NCI-H524 (cell line): Measurements from ENCODE around the gene PLCG1.

Source experiments
- DNase-seq, 2 experiments: peaks; one replicate each; lab custom pipeline; 2025; lab: John Stamatoyannopoulos, UW

Gene PLCG1

DNA sequence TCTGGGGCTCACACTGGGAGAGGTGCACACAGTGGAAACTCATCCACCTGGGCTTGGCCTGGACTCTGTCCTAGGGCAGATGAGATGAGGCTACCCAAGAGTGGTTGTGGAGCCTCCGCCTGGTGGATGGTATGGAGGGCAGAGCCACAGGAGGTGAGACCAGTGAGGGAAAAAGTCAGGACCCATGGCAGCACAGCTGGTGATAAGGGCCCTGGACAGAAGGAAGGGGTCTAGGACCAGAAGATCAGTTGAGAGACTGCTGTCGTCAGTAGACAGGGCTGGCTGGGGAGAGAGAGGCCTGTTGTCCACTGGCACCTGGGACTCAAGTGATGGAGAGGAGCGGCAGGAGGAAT is 29.8 kb downstream of the PLCG1 start:
- DNase-seq: no peak

GRCh38 chr20:41167481-41168253 is 30.3 kb downstream of the PLCG1 start:
- no peak for DNase-seq

DNA sequence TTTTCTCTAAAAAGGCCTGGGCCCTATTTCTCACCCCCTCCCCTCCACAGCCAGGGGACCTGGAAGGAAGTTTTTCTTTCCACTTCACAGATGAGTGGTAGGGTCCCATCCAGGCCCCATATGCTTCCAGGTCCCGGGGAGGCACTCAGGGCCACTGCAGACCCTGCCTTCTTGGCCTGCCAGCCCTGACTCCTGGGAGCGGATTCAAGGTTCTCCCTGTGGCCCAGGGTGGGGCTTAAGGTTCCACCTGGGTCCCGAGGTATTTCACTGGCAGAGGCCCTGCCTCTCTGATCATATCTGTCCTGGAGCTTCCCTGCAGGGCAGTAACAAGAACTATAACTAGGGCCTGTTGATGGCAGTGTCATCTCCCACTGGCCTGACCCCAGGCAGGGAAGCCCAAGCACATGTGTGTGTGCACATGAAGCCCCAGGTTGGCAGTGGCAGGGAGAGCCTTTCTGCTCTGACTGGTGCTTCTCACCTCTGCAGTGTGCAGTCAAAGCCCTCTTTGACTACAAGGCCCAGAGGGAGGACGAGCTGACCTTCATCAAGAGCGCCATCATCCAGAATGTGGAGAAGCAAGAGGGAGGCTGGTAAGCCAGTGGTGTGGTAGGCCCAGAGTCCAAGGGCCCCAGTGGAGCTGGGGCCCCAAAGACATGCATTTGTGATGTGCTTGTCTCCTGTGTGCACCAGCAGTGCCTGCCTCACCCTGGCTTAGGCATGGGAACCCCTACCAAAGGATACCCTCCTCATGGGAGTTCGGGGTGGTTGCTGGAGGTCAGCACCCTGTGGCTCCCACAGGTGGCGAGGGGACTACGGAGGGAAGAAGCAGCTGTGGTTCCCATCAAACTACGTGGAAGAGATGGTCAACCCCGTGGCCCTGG is 31.2 kb downstream of the PLCG1 start:
- no peak for DNase-seq

GRCh38 chr20:41169162-41169690 is 31.9 kb downstream of the PLCG1 start:
- DNase-seq: no peak

- no peak for DNase-seq
Measured at GRCh38 chr20:41169791-41170351, 32.5 kb downstream of the PLCG1 start.

GRCh38 chr20:41170386-41171105 is 33.2 kb downstream of the PLCG1 start:
- no peak for DNase-seq

- no peak for DNase-seq
Measured at GRCh38 chr20:41171736-41172295, 34.5 kb downstream of the PLCG1 start.

GRCh38 chr20:41172296-41173140 is 35.2 kb downstream of the PLCG1 start:
- no peak for DNase-seq

DNA sequence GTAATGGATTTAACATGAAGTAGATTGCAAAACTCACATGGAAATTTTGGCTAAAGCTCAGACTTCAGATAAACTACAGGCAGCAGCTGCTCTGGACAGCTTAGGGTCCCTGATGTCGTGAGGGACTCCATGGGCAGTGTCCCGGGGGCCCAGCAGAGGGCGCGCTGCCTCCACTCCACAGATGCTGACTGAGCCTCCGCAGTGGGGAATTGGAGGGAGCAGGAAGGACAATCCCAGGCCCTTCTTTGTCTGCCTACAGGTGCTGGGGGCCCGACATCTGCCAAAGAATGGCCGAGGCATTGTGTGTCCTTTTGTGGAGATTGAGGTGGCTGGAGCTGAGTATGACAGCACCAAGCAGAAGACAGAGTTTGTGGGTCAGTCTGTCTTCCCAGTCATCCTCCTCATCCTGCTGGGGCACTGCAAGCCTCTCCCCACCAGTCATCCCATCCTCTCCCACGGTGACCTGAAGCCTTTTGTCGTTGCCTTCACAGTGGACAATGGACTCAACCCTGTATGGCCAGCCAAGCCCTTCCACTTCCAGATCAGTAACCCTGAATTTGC is 35.9 kb downstream of the PLCG1 start:
- peak; percentile 29 to 72 for DNase-seq

- no peak for DNase-seq
Measured at GRCh38 chr20:41173791-41174341, 36.5 kb downstream of the PLCG1 start.

- DNase-seq: no peak
Measured at GRCh38 chr20:41174373-41174772, 37.0 kb downstream of the PLCG1 start.

- no peak for DNase-seq
Measured at GRCh38 chr20:41174782-41175181, 37.4 kb downstream of the PLCG1 start.

DNA sequence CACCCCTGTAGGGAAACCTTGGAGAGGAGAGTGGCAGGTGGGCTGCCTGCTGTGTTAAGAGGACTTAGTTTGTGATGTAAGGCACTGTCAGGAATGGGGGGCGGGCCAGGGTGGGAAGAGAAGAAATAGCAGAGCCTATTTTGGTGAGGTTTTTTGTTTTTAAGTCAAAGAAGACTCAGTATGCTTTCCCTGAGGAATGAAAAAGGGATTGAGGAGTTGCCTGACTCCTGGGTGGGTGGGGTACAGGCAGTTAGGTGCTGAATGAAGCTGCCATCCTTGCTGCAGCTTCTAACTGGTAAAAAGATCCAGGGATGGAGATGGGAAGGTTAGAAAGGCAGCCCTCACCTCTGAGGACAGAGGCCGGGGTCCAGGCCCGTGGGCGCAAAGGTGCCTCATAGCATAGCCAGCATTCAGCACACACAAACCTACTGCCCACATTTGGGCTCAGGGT is 37.9 kb downstream of the PLCG1 start:
- no peak for DNase-seq

GRCh38 chr20:41175727-41176330 is 38.5 kb downstream of the PLCG1 start:
- DNase-seq: no peak

DNA sequence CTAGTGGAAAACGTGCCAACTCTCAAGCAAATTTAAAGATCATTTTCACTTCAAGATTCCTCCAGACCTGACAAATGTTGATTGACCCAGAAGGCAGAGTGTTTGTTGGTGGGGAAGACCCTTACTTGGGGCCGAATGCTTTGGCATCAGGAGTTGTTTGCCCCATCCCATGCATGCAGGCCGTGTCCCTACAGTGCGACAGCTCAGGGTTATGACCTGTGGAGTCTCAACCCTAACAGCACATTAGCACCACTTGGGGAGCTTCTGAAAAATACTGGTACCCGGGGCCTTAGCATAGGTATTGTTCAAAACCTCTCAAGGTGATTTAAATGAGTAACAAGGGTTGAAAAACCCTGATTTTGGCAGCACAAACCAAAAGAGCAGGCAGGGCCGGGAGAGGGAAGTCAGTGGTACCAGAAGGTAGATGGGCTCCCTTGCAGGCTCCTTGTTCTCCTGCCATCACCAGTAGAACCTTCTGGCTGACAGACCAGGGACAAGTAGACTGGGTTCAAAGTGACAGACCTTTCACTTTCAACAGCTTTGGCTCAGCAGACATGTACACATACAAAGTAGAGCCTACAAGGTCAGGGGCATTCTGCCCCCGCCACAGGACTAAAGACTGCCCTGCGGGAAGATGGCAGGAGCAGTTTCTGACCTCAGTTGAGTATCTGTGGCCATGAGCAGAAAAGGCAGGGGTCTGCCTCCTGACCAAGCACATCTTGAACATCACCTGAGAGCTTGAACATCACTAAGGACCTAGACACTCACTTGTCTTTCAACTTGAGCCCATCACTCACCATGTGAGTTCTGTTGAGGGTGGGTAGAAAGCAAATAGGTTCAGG is 39.6 kb downstream of the PLCG1 start:
- no peak for DNase-seq

DNA sequence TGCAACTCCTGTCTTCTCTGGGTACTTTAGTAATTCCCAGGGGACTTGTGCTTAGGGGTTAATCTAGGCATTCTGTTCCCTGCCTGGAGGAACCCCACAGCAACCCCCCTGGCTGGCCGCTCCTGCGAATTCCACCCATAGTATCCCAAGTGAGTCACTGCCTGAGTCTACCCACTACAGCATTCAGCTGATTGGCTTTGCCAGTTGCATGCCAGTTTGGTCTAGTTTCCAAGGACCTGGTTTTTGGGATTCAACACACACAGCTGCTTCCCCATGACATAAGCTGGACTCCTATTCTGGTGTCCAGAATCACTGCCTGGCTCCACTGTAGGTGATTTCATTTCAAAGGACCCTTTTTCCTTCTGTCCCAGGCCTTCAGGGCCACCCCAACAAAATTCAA is 40.3 kb downstream of the PLCG1 start:
- peak; percentile 12 to 47 for DNase-seq

DNA sequence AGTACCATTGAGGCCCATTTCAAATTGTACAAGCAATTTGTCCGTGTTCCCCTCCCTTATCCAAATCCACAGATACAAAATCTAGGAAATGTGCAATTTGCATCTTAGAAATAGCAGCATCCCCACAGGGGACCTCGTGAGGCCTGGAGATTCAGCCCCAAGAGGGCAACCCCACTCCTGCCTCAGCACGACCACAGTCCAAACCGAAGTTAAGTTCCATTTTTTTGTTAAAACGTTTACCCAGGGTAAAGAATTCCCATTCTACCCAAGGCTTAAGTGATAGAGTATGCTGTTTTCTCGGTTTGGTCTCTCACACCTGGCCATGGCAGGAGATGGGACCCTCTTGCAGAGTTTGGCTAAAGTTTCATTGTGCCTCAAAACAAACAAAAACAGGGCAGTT is 41.2 kb downstream of the PLCG1 start:
- no peak for DNase-seq

GRCh38 chr20:41178904-41179432 is 41.6 kb downstream of the PLCG1 start:
- no peak for DNase-seq
